Renal pelvis (tissue), 4 donors: ENCODE data around the gene SLN. TPM values are rescaled to one million over a fixed set of nuclear protein-coding genes. Genes with fewer than 3 reads are reported as not detected.

Source experiments
- DNase-seq: peaks from one replicate; pipeline ENCODE4 v3.0.0-alpha.2; 2013
- polyA plus RNA-seq, 3 donors: library from polyadenylated mRNA; unstranded; fragments of 120-200 nt; gene quantifications; one replicate each; pipeline ENCODE4 v1.2.1, GENCODE V29; 2013; ENCODE audit not compliant: insufficient read length in 3 of 3

The SLN gene
- polyA plus RNA-seq, 3 donors: 0.48 to 1.1 TPM; not detected in 1

DNA sequence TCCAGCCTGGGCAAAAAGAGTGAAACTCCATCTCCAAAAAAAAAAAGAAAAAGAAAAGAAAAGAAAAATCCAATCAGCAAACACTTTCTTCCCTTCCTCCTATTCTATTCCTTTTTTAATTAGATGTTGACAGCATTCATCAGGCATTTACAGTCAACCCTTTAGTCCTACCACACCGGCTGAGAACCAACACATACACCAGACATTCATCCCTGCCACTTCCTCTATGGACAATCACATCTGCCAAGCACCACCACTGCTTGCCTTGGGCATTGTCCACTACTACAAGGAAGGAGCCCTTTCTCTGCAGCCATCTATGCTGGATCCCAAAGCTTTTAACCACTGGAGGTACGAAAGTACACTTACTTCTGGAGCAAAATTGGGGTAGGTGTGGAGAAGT lies 9.4 kb upstream of the SLN start:
- DNase-seq: no peak

DNA sequence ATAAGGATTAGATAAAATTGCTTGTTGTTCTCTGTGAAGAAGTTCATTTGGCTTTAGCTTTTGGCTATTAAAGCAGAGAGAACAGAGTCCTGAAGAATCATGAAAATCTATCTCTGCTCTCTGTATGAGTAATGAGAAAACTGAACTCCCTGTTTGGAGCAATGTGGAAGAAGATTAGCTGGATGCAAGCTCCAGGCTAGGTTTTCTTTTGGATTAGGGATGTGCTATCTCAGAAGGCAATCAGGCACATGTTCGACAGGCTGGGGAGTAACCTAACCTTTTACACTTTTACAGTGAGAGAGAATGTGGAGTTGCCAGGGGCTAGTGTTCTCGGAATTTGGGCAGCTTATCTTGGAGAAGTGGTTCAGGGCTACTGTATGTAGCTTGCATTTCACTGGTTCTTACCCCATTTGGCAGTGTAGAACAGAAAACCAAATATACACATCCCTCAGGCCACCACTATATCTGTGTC lies 8.5 kb upstream of the SLN start:
- DNase-seq: no peak

DNA sequence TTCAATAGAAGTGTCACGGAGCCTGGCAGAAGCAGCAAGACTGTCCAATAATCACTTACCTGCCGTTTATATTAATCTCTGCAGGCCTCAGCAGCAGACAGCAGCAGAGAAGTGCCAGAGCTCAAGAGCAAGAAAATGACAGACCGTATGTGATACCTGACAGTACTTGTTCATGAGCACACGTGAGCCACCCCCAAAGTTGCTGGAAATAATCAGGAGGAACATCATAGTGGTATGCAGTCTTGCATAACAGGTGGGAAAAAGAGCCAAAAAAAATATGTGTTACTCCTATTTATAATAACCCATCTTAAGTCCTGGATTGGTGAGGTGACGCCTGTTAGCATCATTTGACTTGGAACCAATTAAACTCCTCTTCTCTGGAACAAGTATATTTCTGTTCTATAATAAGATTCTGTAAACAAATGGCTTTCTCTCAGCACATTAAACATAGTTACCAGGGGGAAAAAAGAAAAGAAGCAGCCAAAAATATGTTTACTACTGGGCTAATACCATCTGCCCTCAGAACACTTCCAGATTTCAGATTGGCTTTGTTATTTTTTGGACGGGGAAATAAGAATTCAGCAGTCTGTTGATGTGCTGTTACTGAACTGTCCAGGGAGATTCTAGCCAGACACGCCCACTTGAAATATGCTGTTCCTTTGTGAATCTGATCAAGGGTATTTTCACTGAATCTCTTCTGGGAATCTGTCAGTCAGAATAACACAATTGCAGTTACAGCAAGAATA lies 7.9 kb upstream of the SLN start:
- DNase-seq: no peak

GRCh38 chr11:107719073-107719472 lies 7.2 kb upstream of the SLN start:
- DNase-seq: no peak

DNA sequence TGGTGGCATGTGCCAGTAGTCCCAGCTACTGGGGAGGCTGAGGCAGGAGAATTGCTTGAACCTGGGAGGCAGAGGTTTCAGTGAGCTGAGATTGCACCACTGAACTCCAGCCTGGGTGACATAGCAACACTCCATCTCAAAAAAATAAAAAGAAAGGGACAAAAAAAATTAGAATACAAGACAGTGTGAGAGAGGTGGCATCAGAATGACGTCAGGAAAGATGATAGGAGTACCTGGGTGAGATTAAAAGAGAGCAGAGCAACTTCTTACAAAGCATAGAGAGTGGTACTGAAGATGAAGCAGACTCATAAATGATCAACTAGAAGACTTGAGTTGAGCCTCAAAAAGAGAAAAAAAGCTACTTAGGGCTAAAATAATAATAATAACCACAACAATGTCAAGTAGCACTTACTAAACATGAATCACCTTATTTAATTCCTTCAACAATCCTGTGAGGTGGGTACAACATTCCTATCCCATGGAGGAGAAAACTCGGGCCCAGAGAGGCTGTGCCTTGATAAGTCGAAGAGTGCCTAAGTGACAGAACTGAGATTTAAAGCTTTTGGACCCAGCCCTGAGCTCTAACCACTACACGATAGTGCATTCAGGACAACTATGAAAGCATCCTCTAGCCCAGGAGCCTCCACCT lies 5.2 kb upstream of the SLN start:
- DNase-seq: no peak

DNA sequence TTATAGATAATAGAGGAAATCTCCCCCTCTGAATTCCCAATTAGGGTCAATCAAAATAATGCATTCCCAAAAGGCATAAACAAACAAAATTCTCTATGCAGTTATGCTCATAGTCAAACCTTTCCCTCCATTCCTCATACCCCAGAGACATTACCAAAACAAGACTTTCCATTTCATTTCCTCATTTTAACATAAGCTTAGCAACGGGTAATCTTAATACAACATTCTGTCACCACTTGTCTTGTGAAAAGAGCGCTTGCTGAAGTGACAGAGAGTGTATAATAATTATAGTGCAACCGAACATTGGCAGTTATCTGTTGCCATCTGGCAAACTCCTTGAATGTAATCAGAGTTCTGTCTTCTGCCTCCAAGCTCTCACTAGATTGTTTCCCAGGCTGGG lies 1.2 kb upstream of the SLN start:
- DNase-seq: no peak

DNA sequence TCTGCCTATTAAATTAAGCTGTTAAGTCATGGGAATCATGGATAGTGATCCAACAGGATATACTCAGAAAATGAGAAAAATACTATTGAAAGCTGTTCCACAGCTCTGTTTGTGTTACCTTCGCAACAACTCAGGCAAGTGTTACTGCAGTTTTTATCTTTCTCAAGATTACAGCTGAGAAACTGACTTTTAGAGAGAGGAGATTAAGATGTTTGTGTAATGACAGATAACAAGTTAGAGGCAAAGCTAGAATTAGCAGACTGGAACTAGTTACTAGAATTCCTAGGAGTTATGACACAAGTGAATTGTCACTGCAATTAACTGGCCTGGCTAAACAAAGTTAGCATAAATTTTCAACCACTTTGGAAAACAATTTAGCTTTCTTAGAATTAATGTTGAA lies 1.6 kb downstream of the SLN start:
- no peak for DNase-seq

DNA sequence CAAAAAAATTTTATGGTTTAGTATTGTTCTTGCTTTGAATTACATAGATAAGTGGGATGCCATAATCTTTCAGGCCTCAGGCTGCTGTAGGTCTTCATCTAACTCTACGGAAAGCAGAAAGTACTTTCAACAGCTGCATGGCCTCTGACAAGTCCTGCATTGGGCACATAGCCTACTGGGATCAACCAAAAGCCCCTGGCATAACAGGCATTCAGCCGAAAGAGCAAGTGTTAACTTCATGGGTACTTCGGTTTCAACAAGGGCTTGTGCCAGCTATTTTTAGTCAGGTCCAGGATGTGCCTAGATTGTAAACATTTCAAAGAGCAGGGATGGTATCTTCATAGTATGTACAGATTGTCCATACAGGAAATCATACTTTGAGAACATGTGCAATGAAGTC lies 3.1 kb downstream of the SLN start:
- DNase-seq: no peak

GRCh38 chr11:107707807-107708206 lies 4.0 kb downstream of the SLN start:
- DNase-seq: no peak

GRCh38 chr11:107707215-107707671 lies 4.6 kb downstream of the SLN start:
- no peak for DNase-seq

DNA sequence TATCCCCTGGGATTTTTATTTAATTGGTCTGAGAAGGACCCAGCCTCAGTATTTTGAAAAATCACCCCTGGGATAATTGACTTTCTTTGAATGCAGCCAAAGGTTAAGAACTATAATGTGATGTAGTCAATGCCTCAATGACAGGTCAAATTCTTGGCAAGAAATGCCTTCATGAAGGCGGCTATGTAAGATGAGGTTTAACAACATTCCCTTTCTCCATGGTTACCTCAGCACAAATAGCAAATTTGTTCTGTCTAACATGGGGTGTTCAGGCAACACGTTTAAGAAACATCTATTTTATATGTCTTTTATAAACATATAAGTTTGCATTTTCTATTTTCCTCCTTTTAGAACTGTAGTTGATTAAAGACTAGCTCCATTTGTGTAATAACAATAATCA lies 5.3 kb downstream of the SLN start:
- DNase-seq: no peak

DNA sequence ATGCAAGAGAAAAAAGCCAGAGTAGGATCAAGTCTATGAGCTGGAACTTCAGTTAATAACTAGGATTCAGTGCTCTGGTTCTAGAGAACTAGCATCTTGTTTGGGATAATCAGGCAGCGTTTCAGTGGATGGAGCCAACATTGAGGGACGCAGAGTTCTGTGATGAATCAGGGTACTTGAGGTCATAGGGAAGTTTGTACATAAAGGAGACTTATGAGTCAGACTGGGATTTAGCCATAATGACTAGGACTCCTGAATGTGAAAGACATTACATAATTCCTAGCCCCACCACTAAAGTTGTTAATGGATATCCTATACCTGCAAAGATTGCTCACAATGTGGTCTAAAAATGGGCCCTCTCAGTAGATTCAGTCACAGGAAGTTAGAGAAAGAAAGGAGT lies 6.8 kb downstream of the SLN start:
- no peak for DNase-seq

DNA sequence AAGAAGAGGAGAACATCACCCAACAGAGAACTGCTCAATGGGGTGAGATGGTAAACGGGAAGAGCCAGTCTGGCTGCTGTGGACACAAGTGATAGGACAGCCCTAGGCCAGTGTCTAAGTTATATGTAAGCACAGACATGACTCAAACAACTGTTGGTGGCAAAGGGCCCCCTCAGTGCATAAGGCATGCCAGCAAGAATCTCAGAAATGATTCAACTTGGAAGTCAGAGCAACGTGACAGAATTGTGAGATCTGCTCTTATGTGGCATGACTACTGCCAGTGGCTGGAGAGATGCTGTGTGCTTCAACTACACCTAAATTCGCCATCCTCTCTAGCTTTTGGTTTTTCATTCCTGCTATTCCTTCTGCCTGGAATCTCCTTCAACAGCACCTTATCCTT lies 7.4 kb downstream of the SLN start:
- DNase-seq: no peak

DNA sequence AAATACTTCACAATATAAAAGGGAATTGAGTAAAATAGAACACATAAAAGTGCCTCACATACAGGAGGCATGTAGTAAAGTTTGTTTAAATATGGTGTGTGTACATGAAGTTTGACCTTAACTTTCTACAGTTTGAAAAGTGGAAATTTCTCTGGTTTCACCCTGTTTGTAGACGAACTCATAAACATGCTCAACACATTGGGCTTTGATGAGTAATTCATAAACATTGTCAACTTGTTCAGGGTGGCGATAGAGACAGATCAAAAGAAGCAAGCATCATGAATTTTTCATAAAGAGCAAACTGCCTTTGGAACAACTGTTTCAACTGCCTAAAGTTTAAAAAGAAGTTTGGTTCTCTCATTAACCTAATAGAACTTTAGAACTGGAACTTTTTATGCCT lies 9.1 kb downstream of the SLN start:
- no peak for DNase-seq

DNA sequence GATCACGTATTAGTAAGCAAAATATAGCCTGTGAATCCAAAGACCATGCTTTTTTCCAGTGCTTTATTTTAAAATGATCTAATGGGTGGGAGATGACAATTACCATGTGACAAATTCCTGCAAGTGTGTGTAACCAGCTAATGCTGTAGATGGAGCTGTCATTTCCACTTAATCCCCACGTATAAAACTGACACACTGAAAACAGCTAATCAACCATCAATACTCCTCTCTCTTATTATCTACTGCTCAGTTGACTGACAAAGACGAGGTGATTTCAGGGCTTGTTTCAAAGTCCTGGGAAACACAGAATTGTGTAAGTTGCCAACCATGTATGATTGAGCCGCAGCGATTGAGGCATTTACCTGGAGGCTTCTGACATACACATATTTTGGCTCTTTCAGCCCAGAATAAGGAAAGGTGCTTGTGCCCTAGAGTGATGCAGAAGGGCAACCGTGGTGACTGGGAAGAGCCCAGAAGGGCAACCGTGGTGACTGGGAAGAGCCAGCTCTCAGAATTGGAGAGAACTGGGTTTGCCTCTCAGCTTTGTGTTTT lies 9.7 kb downstream of the SLN start:
- no peak for DNase-seq

DNA sequence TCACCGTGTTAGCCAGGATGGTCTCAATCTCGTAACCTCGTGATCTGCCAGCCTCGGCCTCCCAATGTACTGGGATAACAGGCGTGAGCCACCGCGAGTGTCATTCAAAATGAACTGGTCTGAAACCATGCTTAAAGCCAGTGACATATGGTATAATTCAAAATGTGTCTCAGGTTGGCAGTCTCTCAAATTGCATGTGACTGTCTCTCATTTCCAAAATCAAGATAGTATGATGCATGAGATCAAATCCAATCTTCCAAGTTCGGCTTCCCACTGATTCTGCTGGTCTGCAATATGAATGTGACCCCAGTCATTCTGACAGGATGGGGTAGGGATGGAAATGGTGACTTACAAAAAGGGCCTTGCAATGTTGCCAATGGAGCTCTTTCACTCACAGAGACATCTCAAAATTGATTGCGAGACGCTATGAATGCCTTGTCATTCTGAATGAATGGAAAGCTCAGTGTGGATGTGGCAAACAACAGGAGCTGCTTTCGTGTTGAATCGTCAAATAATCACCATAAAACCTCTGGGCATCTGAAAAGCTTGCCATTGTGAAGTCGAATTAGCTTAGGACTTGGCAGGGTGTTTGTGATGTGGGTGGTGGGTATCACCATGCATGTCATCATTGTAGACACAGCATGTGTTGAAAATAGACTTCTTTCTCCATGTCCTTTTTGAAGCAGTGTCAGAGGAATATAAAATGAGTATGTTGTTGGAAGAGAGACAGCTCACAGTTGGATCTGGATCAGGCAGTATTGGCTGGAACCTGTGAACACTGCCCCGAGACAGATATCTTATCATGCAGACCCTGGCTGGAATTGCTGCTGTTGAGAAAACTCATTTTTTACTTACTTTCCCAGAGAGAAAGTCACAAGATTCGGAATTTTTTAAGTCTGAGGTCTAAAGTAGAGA lies 12.2 kb downstream of the SLN start:
- DNase-seq: no peak

GRCh38 chr11:107697291-107697690 lies 14.6 kb downstream of the SLN start:
- no peak for DNase-seq

GRCh38 chr11:107696140-107696539 lies 15.7 kb downstream of the SLN start:
- DNase-seq: no peak

GRCh38 chr11:107695446-107695845 lies 16.4 kb downstream of the SLN start:
- DNase-seq: no peak

- no peak for DNase-seq
Observed at GRCh38 chr11:107691000-107691750, 20.7 kb downstream of the SLN start.
